Endothelial cell (in vitro differentiated cells): ENCODE results near the gene GLP2R. TPM values are rescaled to one million over a fixed set of nuclear protein-coding genes. Genes with fewer than 3 reads are reported as not detected.
A peak's percentile ranks its signal among the peaks of the same experiment; 100 is the strongest.

Experiments
- DNase-seq: peaks from one replicate; pipeline ENCODE4 v3.0.0; 2021; ENCODE audit warnings: low spot score
- H3K27ac Mint-ChIP-seq: one replicate; pipeline ENCODE4 v1.8.0; 2021; ENCODE audit warnings: mixed read lengths, inconsistent platforms; ENCODE audit not compliant: unreplicated experiment
- H3K27me3 Mint-ChIP-seq: one replicate; pipeline ENCODE4 v1.8.0; 2021; ENCODE audit warnings: mild to moderate bottlenecking, moderate library complexity, mixed read lengths, inconsistent platforms; ENCODE audit not compliant: unreplicated experiment
- H3K36me3 Mint-ChIP-seq: one replicate; pipeline ENCODE4 v1.8.0; 2021; ENCODE audit warnings: mild to moderate bottlenecking, low read depth, mixed read lengths, inconsistent platforms; ENCODE audit not compliant: unreplicated experiment
- H3K4me1 Mint-ChIP-seq: one replicate; pipeline ENCODE4 v1.8.0; 2021; ENCODE audit warnings: mild to moderate bottlenecking, mixed read lengths, inconsistent platforms; ENCODE audit not compliant: unreplicated experiment
- H3K4me3 Mint-ChIP-seq: one replicate; pipeline ENCODE4 v1.8.0; 2021; ENCODE audit warnings: mild to moderate bottlenecking, mixed read lengths, inconsistent platforms; ENCODE audit not compliant: unreplicated experiment
- H3K9me3 Mint-ChIP-seq: one replicate; pipeline ENCODE4 v1.8.0; 2021; ENCODE audit warnings: mixed read lengths, inconsistent platforms; ENCODE audit not compliant: unreplicated experiment
- total RNA-seq: library from RNA; stranded (reverse); fragmentation: NEBNext Ultra II Directional; extraction: Animal tissue kit (Norgen Biotek cat#: 25700); gene quantifications from one replicate; pipeline ENCODE4 v1.2.1, GENCODE V29; 2021; ENCODE audit not compliant: unreplicated experiment
- TF ChIP-seq, protein P1 (sequence below): fragments of 200-600 bp; sonication (generic); IDR thresholded peaks from one replicate; pipeline ENCODE4 v1.5.0; 2021; ENCODE audit warnings: antibody characterized with exemption; ENCODE audit not compliant: unreplicated experiment

Gene GLP2R
- total RNA-seq, 1 donor from 2014 or later: 0.15 TPM

DNA sequence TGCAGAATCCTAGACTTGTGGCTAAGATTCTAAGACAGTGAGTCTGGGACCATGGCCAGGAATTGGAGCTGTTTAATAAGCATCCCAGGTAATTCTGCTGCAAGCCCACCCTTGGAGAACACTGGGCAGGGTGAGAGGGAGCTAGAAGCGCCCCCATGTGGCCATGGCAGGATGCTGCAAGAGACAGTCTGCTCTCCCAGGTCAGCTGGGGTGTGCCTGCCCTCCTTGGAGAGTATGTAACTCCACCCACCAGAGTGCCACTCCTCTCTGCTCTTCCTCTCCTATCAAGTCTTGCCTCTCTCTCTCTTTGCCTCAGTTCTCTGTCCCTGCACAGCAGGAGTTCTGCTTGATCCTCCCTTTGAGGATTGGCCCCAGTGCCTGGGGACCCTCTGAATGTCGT lies 64.4 kb downstream of the GLP2R start:
- no peaks in the 10 kb centered on the region for H3K36me3 Mint-ChIP-seq
- TF ChIP-seq, protein P1, sequence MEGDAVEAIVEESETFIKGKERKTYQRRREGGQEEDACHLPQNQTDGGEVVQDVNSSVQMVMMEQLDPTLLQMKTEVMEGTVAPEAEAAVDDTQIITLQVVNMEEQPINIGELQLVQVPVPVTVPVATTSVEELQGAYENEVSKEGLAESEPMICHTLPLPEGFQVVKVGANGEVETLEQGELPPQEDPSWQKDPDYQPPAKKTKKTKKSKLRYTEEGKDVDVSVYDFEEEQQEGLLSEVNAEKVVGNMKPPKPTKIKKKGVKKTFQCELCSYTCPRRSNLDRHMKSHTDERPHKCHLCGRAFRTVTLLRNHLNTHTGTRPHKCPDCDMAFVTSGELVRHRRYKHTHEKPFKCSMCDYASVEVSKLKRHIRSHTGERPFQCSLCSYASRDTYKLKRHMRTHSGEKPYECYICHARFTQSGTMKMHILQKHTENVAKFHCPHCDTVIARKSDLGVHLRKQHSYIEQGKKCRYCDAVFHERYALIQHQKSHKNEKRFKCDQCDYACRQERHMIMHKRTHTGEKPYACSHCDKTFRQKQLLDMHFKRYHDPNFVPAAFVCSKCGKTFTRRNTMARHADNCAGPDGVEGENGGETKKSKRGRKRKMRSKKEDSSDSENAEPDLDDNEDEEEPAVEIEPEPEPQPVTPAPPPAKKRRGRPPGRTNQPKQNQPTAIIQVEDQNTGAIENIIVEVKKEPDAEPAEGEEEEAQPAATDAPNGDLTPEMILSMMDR: peak; percentile 81
- H3K27ac Mint-ChIP-seq: no peak overlapping the region
- no peak overlapping the region for H3K4me3 Mint-ChIP-seq
- H3K27me3 Mint-ChIP-seq: peaks cover 5% of the 10 kb centered on the region
- no peaks in the 10 kb centered on the region for H3K9me3 Mint-ChIP-seq
- DNase-seq: peak; percentile 67
- peaks cover 3% of the 10 kb centered on the region for H3K4me1 Mint-ChIP-seq

DNA sequence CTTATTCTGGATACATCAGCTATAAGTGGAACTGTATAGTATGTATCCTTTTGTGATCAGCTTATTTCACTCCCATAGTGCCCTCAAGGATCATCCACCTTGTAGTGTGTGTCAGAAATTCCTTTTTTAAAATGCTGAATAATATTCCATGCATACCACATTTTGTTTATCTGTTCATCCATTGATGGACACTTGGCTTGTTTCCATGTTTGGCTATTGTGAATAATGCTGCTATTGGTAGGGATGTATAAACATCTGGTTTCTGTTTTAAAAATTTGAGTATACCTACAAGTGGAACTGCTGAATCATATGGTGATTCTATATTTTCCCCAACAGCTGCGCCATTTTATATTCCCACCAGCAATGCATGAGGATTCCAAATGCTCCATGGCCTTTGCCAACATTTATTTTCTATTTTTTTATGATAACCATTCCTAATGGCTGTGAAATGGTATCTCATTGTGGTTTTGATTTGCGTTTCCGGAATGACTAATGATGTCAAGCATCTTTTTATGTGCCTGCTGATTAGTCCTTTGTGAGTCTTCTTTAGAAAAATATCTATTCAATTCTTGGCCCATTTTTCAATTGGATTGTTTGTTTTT lies 67.8 kb downstream of the GLP2R start:
- no peak for DNase-seq
- Mint-ChIP-seq H3K4me1 (peaks cover 3% of the 10 kb centered on the region), H3K36me3 (no peaks in the 10 kb centered on the region), H3K27ac (no peak overlapping the region), H3K4me3 (peak overlapping the region; percentile 10), H3K27me3 (peaks cover 9% of the 10 kb centered on the region), H3K9me3 (no peaks in the 10 kb centered on the region)
- TF ChIP-seq, protein P1: no peak

DNA sequence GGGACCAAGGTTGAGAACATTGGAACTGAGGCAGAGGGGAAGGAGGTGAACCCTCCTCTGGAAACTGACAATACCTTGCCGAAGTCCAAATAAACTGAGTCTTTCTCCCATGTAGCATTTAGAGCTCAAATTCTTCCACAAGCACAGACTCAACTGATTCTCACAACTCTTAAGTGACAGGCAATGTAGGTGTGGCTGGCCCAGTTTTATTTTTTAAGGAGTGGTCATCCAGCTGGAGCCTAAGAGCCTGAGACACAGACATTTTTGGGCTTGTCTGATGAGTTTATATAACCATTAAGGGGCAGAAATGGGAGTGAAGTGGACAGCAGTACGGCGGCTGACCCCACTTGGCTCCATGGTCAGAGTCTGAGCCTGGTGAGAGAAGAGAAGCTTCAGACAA lies 68.5 kb downstream of the GLP2R start:
- TF ChIP-seq, protein P1: no peak
- Mint-ChIP-seq H3K27me3 (peaks cover 9% of the 10 kb centered on the region), H3K4me3 (no peak overlapping the region)

DNA sequence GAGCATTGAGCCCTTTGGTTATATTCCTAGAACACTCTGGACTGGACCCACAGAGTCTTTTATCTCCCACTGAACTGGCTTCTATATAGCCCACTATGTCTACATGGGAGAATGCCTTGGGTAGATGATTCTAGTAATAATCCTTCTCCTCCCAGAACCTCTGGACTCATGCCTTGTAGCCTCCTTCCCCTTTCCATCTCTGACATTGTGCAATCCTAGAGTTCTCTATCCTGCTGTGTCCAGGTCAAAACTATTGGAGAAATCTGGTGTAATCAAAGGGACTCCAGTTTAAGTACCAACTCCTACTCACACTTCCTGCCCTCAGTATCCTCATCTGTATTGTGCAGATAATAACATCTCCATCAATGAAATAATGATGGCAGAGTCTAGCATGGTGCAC lies 70.2 kb downstream of the GLP2R start:
- Mint-ChIP-seq H3K9me3 (no peaks in the 10 kb centered on the region), H3K36me3 (no peaks in the 10 kb centered on the region), H3K27me3 (peaks cover 11% of the 10 kb centered on the region), H3K4me1 (peaks cover 11% of the 10 kb centered on the region), H3K27ac (peak overlapping the region; percentile 52), H3K4me3 (no peak overlapping the region)
- no peak for DNase-seq
- TF ChIP-seq, protein P1: no peak

More for the DNA sequence above, 68.5 kb downstream of the GLP2R start:
- Mint-ChIP-seq H3K9me3 (no peaks in the 10 kb centered on the region), H3K36me3 (no peaks in the 10 kb centered on the region), H3K27ac (no peak overlapping the region), H3K4me1 (peaks cover 3% of the 10 kb centered on the region)
- DNase-seq: no peak

DNA sequence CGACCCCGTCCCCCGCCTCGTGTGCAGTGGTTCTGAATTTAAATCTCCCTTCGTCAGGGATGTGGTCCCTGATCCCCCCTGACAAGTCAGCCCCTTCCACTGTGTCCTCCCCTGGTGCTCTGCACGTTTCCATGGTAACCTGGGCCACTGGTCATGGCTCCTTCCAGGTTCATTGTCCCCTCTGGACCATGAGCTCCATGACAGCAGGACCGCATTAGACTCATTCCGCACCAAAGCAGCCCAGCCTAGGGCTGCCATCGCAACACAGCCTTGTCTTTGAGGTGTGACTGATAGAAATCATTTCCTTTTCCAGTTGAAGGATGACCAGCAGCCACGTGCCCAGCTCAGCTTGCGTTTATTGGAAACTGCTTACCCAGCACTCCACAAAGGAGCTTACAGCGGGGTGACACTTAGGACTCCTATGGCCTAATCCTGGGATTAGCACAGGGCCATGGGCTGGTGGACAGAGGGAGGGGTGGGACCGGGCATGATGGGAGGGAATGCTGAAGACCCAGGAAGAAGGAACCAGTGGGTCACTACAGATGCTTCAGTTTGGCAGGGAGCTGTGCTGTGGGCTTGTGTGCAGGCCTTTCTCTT lies 71.7 kb downstream of the GLP2R start:
- TF ChIP-seq, protein P1: no peak
- peaks cover 15% of the 10 kb centered on the region for H3K4me1 Mint-ChIP-seq
- H3K9me3 Mint-ChIP-seq: no peaks in the 10 kb centered on the region
- H3K4me3 Mint-ChIP-seq: no peak overlapping the region
- H3K27ac Mint-ChIP-seq: no peak overlapping the region
- H3K36me3 Mint-ChIP-seq: no peaks in the 10 kb centered on the region
- DNase-seq: no peak
- H3K27me3 Mint-ChIP-seq: peaks cover 11% of the 10 kb centered on the region
